ENCODE data around the gene TXNDC15. TPM values are rescaled to one million over a fixed set of nuclear protein-coding genes. Genes with fewer than 3 reads are reported as not detected.

TXNDC15 gene
- total RNA-seq, 1 experiment from 2014 or later, result 31.3 TPM

- H3K36me3 Mint-ChIP-seq (ENCODE audit: insufficient read depth in 1 of 3, low read depth in 3 of 3), result peaks cover 0 to 13% (median 0%) of the 10 kb centered on the region in 3 experiments; a peak in 2 of 7 replicates
- no peak within 1 kb of the TSS for H4K8ac ChIP-seq (replicated peaks; ENCODE audit: insufficient read length, low read depth, low read length)
- H2BK20ac ChIP-seq (ENCODE audit: low read depth, low read length, poor library complexity, severe bottlenecking), result no peak within 1 kb of the TSS
- H3K27ac ChIP-seq (ENCODE audit: insufficient read length, low read depth, low read length), result no peak within 1 kb of the TSS
- H2BK120ac ChIP-seq (ENCODE audit: low read depth, low read length, poor library complexity, severe bottlenecking), result no peak within 1 kb of the TSS
- no peaks in the 10 kb centered on the region for H3K27me3 Mint-ChIP-seq (ENCODE audit: low read depth)
- H3K18ac ChIP-seq (ENCODE audit: insufficient read length, low read depth, low read length), result peak within 1 kb of the TSS; percentile 94
- H4K91ac ChIP-seq (ENCODE audit: insufficient read length, low read depth, low read length), result no peak within 1 kb of the TSS
- H4K20me1 ChIP-seq (ENCODE audit: control insufficient read depth, insufficient read depth, insufficient read length), result no peaks in the 10 kb centered on the region
- no peak within 1 kb of the TSS for H2BK15ac ChIP-seq (ENCODE audit: low read depth, low read length)
- no peaks in the 10 kb centered on the region for H3K27me3 ChIP-seq (ENCODE audit: insufficient read depth, low read length)
- H3K23me2 ChIP-seq (ENCODE audit: insufficient read length, low read depth, low read length, poor library complexity, severe bottlenecking), result no peaks in the 10 kb centered on the region
- no peak within 1 kb of the TSS for H2BK12ac ChIP-seq (ENCODE audit: insufficient read length, low read depth, low read length)
- peak; percentile 92 for TF ChIP-seq CTCF (conservative IDR thresholded peaks at IDR 0.05)
- peak within 1 kb of the TSS; percentile 90 for H3K14ac ChIP-seq (ENCODE audit: insufficient read depth, low read length)
- peak within 1 kb of the TSS; percentile 1 for H2BK5ac ChIP-seq (ENCODE audit: insufficient read length, low read length)
- DNase-seq, result peak; percentile 92
- 0 out of 2 replicates have a peak, but pooled peaks cover 3% of the 10 kb centered on the region for H3K4me1 ChIP-seq (ENCODE audit: insufficient read depth, low read length)
- H3K9me3 ChIP-seq (ENCODE audit: control insufficient read depth, low read depth, low read length), result no peaks in the 10 kb centered on the region
- no peaks in the 10 kb centered on the region for H3K79me1 ChIP-seq (ENCODE audit: insufficient read depth, low read depth, low read length, poor library complexity, severe bottlenecking)
- H3K9ac ChIP-seq (ENCODE audit: extremely low read depth, insufficient read length, low read length), result peak within 1 kb of the TSS; percentile 73
- H3K4me2 ChIP-seq (ENCODE audit: insufficient read depth, insufficient read length, low read length), result peak within 1 kb of the TSS; percentile 46
- H3K56ac ChIP-seq (ENCODE audit: insufficient read length, low read depth, low read length), result no peak within 1 kb of the TSS
- H3K79me2 ChIP-seq (ENCODE audit: insufficient read depth, low read length), result no peaks in the 10 kb centered on the region
- H3K4ac ChIP-seq (ENCODE audit: low read depth, low read length), result no peak within 1 kb of the TSS; the same call in 1 of the 2 replicates
- H3K9me3 Mint-ChIP-seq, result no peaks in the 10 kb centered on the region
- H3K4me3 Mint-ChIP-seq, result peak within 1 kb of the TSS; percentile 90 to 91
- no peak within 1 kb of the TSS for H3K23ac ChIP-seq (ENCODE audit: insufficient read length, low read depth, low read length)
- no peak within 1 kb of the TSS for H2AFZ ChIP-seq (ENCODE audit: low read length)
- WGBS (ENCODE audit: extremely low coverage, insufficient read length, low lambda C conversion rate), result no CpG with 5 or more reads among the region's 84 CpGs
- H3K4me1 Mint-ChIP-seq, result peaks cover 5 to 8% of the 10 kb centered on the region in 2 experiments
- H3T11ph ChIP-seq (ENCODE audit: low read length), result no peak within 1 kb of the TSS
- no peak within 1 kb of the TSS for H4K5ac ChIP-seq (ENCODE audit: insufficient read length, low read depth, low read length)
- H3K27ac Mint-ChIP-seq, result peak within 1 kb of the TSS; percentile 91 to 99 (median 97)
- H2AK5ac ChIP-seq (ENCODE audit: insufficient read length, low read length), result no peak within 1 kb of the TSS
Measured at GRCh38 chr5:134904610-134905245, 30.6 kb downstream of the TXNDC15 start, which contains the start of gene PCBD2. Gene PCBD2 (plus strand): TSS chr5:134905131. CDS start chr5:134905140, 9 bp downstream.
